ENCODE measurements around the gene OPCML. TPM values are rescaled to one million over a fixed set of nuclear protein-coding genes. Genes with fewer than 3 reads are reported as not detected.

The OPCML gene
- total RNA-seq, 3 donors from 2014 or later, result not detected

GRCh38 chr11:132451942-132452601 is 1080.2 kb downstream of the OPCML start:
- no peak for ATAC-seq
- H3K27me3 Mint-ChIP-seq (ENCODE audit: low read depth), result no peaks in the 10 kb centered on the region
- H3K9me3 Mint-ChIP-seq, result peaks cover 5% of the 10 kb centered on the region

GRCh38 chr11:132450631-132451030 is 1081.7 kb downstream of the OPCML start:
- Mint-ChIP-seq H3K4me1 (ENCODE audit: low read depth) (no peaks in the 10 kb centered on the region), H3K36me3 (ENCODE audit: insufficient read depth) (no peaks in the 10 kb centered on the region), H3K27me3 (ENCODE audit: low read depth) (no peaks in the 10 kb centered on the region), H3K9me3 (peaks cover 5% of the 10 kb centered on the region), H3K4me3 (no peak overlapping the region)
- no peak for DNase-seq
- ATAC-seq, result no peak

More at GRCh38 chr11:132451942-132452601, 1080.2 kb downstream of the OPCML start:
- Mint-ChIP-seq H3K4me3 (no peak overlapping the region), H3K4me1 (ENCODE audit: low read depth) (no peaks in the 10 kb centered on the region), H3K36me3 (ENCODE audit: insufficient read depth) (no peaks in the 10 kb centered on the region)
- no peak for DNase-seq

GRCh38 chr11:132448334-132448995 is 1083.8 kb downstream of the OPCML start:
- Mint-ChIP-seq H3K9me3 (peaks cover 5% of the 10 kb centered on the region), H3K4me3 (no peak overlapping the region), H3K27me3 (ENCODE audit: low read depth) (no peaks in the 10 kb centered on the region), H3K4me1 (ENCODE audit: low read depth) (no peaks in the 10 kb centered on the region), H3K36me3 (ENCODE audit: insufficient read depth) (no peaks in the 10 kb centered on the region)
- ATAC-seq (no peak), DNase-seq (no peak)

GRCh38 chr11:132447761-132448160 is 1084.5 kb downstream of the OPCML start:
- H3K4me3 Mint-ChIP-seq, result no peak overlapping the region
- ATAC-seq (no peak), DNase-seq (no peak)

GRCh38 chr11:132445859-132446291 is 1086.4 kb downstream of the OPCML start:
- Mint-ChIP-seq H3K4me1 (ENCODE audit: low read depth) (no peaks in the 10 kb centered on the region), H3K36me3 (ENCODE audit: insufficient read depth) (no peaks in the 10 kb centered on the region), H3K4me3 (no peak overlapping the region), H3K27me3 (ENCODE audit: low read depth) (no peaks in the 10 kb centered on the region), H3K9me3 (peaks cover 5% of the 10 kb centered on the region)
- ATAC-seq (no peak), DNase-seq (no peak)

More at GRCh38 chr11:132447761-132448160, 1084.5 kb downstream of the OPCML start:
- H3K36me3 Mint-ChIP-seq (ENCODE audit: insufficient read depth), result no peaks in the 10 kb centered on the region
- peaks cover 5% of the 10 kb centered on the region for H3K9me3 Mint-ChIP-seq
- H3K4me1 Mint-ChIP-seq (ENCODE audit: low read depth), result no peaks in the 10 kb centered on the region
- no peaks in the 10 kb centered on the region for H3K27me3 Mint-ChIP-seq (ENCODE audit: low read depth)

- Mint-ChIP-seq H3K27me3 (ENCODE audit: low read depth) (no peaks in the 10 kb centered on the region), H3K4me3 (no peak overlapping the region), H3K4me1 (ENCODE audit: low read depth) (no peaks in the 10 kb centered on the region), H3K9me3 (peaks cover 5% of the 10 kb centered on the region), H3K36me3 (ENCODE audit: insufficient read depth) (no peaks in the 10 kb centered on the region)
- no peak for ATAC-seq
- no peak for DNase-seq
Observed at GRCh38 chr11:132444911-132445310, 1087.4 kb downstream of the OPCML start.

- no peaks in the 10 kb centered on the region for H3K4me1 Mint-ChIP-seq (ENCODE audit: low read depth)
- ATAC-seq (no peak), DNase-seq (no peak)
- H3K27me3 Mint-ChIP-seq (ENCODE audit: low read depth), result no peaks in the 10 kb centered on the region
- H3K4me3 Mint-ChIP-seq, result no peak overlapping the region
- H3K9me3 Mint-ChIP-seq, result no peaks in the 10 kb centered on the region
- H3K36me3 Mint-ChIP-seq (ENCODE audit: insufficient read depth), result no peaks in the 10 kb centered on the region
Observed at GRCh38 chr11:132439711-132440255, 1092.5 kb downstream of the OPCML start.

GRCh38 chr11:132438418-132438817 is 1093.9 kb downstream of the OPCML start:
- no peak for ATAC-seq

GRCh38 chr11:132430429-132431062 is 1101.8 kb downstream of the OPCML start:
- DNase-seq, result no peak
- Mint-ChIP-seq H3K27me3 (ENCODE audit: low read depth) (peaks cover 2% of the 10 kb centered on the region), H3K9me3 (no peaks in the 10 kb centered on the region), H3K4me1 (ENCODE audit: low read depth) (no peaks in the 10 kb centered on the region), H3K36me3 (ENCODE audit: insufficient read depth) (no peaks in the 10 kb centered on the region), H3K4me3 (no peak overlapping the region)
- ATAC-seq, result no peak

More at GRCh38 chr11:132438418-132438817, 1093.9 kb downstream of the OPCML start:
- Mint-ChIP-seq H3K4me1 (ENCODE audit: low read depth) (no peaks in the 10 kb centered on the region), H3K27me3 (ENCODE audit: low read depth) (no peaks in the 10 kb centered on the region), H3K4me3 (no peak overlapping the region), H3K36me3 (ENCODE audit: insufficient read depth) (no peaks in the 10 kb centered on the region), H3K9me3 (no peaks in the 10 kb centered on the region)
- no peak for DNase-seq

GRCh38 chr11:132429685-132430084 is 1102.6 kb downstream of the OPCML start:
- no peaks in the 10 kb centered on the region for H3K36me3 Mint-ChIP-seq (ENCODE audit: insufficient read depth)
- H3K4me3 Mint-ChIP-seq, result no peak overlapping the region
- H3K27me3 Mint-ChIP-seq (ENCODE audit: low read depth), result peaks cover 2% of the 10 kb centered on the region
- no peaks in the 10 kb centered on the region for H3K4me1 Mint-ChIP-seq (ENCODE audit: low read depth)
- no peak for DNase-seq
- no peak for ATAC-seq
- no peaks in the 10 kb centered on the region for H3K9me3 Mint-ChIP-seq

GRCh38 chr11:132427611-132428010 is 1104.7 kb downstream of the OPCML start:
- no peak for DNase-seq
- H3K27me3 Mint-ChIP-seq (ENCODE audit: low read depth), result peaks cover 2% of the 10 kb centered on the region
- ATAC-seq, result no peak
- no peaks in the 10 kb centered on the region for H3K4me1 Mint-ChIP-seq (ENCODE audit: low read depth)
- no peaks in the 10 kb centered on the region for H3K36me3 Mint-ChIP-seq (ENCODE audit: insufficient read depth)
- no peaks in the 10 kb centered on the region for H3K9me3 Mint-ChIP-seq
- H3K4me3 Mint-ChIP-seq, result no peak overlapping the region

- Mint-ChIP-seq H3K9me3 (peaks cover 3% of the 10 kb centered on the region), H3K36me3 (ENCODE audit: insufficient read depth) (no peaks in the 10 kb centered on the region), H3K4me1 (ENCODE audit: low read depth) (no peaks in the 10 kb centered on the region), H3K27me3 (ENCODE audit: low read depth) (peaks cover 3% of the 10 kb centered on the region), H3K4me3 (no peak overlapping the region)
- DNase-seq (no peak), ATAC-seq (no peak)
Observed at GRCh38 chr11:132424433-132424832, 1107.9 kb downstream of the OPCML start.

GRCh38 chr11:132423266-132423665 is 1109.0 kb downstream of the OPCML start:
- no peak for ATAC-seq
- DNase-seq, result no peak
- Mint-ChIP-seq H3K4me1 (ENCODE audit: low read depth) (no peaks in the 10 kb centered on the region), H3K36me3 (ENCODE audit: insufficient read depth) (no peaks in the 10 kb centered on the region), H3K9me3 (peaks cover 3% of the 10 kb centered on the region), H3K27me3 (ENCODE audit: low read depth) (peaks cover 1% of the 10 kb centered on the region), H3K4me3 (no peak overlapping the region)

GRCh38 chr11:132422722-132423121 is 1109.6 kb downstream of the OPCML start:
- H3K9me3 Mint-ChIP-seq, result peaks cover 3% of the 10 kb centered on the region
- H3K27me3 Mint-ChIP-seq (ENCODE audit: low read depth), result peaks cover 1% of the 10 kb centered on the region
- H3K4me3 Mint-ChIP-seq, result no peak overlapping the region
- H3K4me1 Mint-ChIP-seq (ENCODE audit: low read depth), result no peaks in the 10 kb centered on the region
- ATAC-seq (no peak), DNase-seq (no peak)
- no peaks in the 10 kb centered on the region for H3K36me3 Mint-ChIP-seq (ENCODE audit: insufficient read depth)
